NCI-H1105 treated with DMSO at 0.1 percent for 48 hours (cell line): Measurements from ENCODE around the gene CADM1.

Experiments
- DNase-seq: peaks from one replicate; lab custom pipeline; 2025; lab: John Stamatoyannopoulos, UW

Gene CADM1

GRCh38 chr11:115316696-115317095, 187.5 kb downstream of the CADM1 start:
- no peak for DNase-seq

GRCh38 chr11:115314330-115314920, 189.8 kb downstream of the CADM1 start:
- DNase-seq: no peak

GRCh38 chr11:115313224-115313838, 190.9 kb downstream of the CADM1 start:
- no peak for DNase-seq

- no peak for DNase-seq
Measured at GRCh38 chr11:115311949-115312348, 192.3 kb downstream of the CADM1 start.

GRCh38 chr11:115306689-115307088, 197.5 kb downstream of the CADM1 start:
- no peak for DNase-seq

GRCh38 chr11:115304774-115305472, 199.3 kb downstream of the CADM1 start:
- DNase-seq: no peak

- DNase-seq: no peak
Measured at GRCh38 chr11:115303929-115304531, 200.2 kb downstream of the CADM1 start.

GRCh38 chr11:115302946-115303703, 201.1 kb downstream of the CADM1 start:
- no peak for DNase-seq

- DNase-seq: no peak
Measured at GRCh38 chr11:115300660-115301428, 203.4 kb downstream of the CADM1 start.

GRCh38 chr11:115298300-115299012, 205.8 kb downstream of the CADM1 start:
- DNase-seq: peak; percentile 56

- DNase-seq: peak; percentile 55
Measured at GRCh38 chr11:115297330-115297729, 206.9 kb downstream of the CADM1 start.

- DNase-seq: no peak
Measured at GRCh38 chr11:115291325-115291724, 212.9 kb downstream of the CADM1 start.

GRCh38 chr11:115290893-115291292, 213.3 kb downstream of the CADM1 start:
- DNase-seq: no peak

GRCh38 chr11:115290479-115290878, 213.7 kb downstream of the CADM1 start:
- no peak for DNase-seq

GRCh38 chr11:115287266-115287665, 216.9 kb downstream of the CADM1 start:
- no peak for DNase-seq

GRCh38 chr11:115286614-115287013, 217.6 kb downstream of the CADM1 start:
- DNase-seq: no peak

- DNase-seq: no peak
Measured at GRCh38 chr11:115284773-115285172, 219.4 kb downstream of the CADM1 start.

GRCh38 chr11:115282923-115283322, 221.3 kb downstream of the CADM1 start:
- DNase-seq: no peak

GRCh38 chr11:115280775-115281174, 223.4 kb downstream of the CADM1 start:
- no peak for DNase-seq

GRCh38 chr11:115279813-115280761, 224.1 kb downstream of the CADM1 start:
- DNase-seq: no peak
